Sigmoid colon (tissue), 7 donors: ENCODE results near the gene TOR2A. TPM values are rescaled to one million over a fixed set of nuclear protein-coding genes. Genes with fewer than 3 reads are reported as not detected.

ENCODE experiments used
- DNase-seq: peaks from one replicate; pipeline ENCODE4 v3.0.0-alpha.2; 2019
- H3K27ac ChIP-seq, 4 donors: fragments of 200-600 bp; sonication (generic); one replicate each; pipeline ENCODE4 v1.5.1; 2016 to 2019; ENCODE audit warnings: mild to moderate bottlenecking in 1 of 4
- H3K27me3 ChIP-seq, 3 donors: fragments of 200-600 bp; sonication (generic); one replicate each; pipeline ENCODE4 v1.5.1; 2019; ENCODE audit warnings: mild to moderate bottlenecking in 1 of 3
- H3K36me3 ChIP-seq, 4 donors: fragments of 200-600 bp; sonication (generic); one replicate each; pipeline ENCODE4 v1.5.1; 2016 to 2019
- H3K4me1 ChIP-seq, 4 donors: fragments of 200-600 bp; sonication (generic); one replicate each; pipeline ENCODE4 v1.5.1; 2017 to 2019
- H3K4me3 ChIP-seq, 4 donors: fragments of 200-600 bp; sonication (generic); one replicate each; pipeline ENCODE4 v1.5.1; 2017 to 2019; ENCODE audit warnings: mild to moderate bottlenecking in 2 of 4, moderate library complexity in 1 of 4
- H3K9me3 ChIP-seq, 4 donors: fragments of 200-600 bp in 3 of 4; sonication (generic) in 3 of 4; one replicate each; pipeline versions ENCODE4 v1.5.1 to v1.6.1; 2013 to 2019
- EP300 ChIP-seq, 4 donors: sonication (generic); formaldehyde crosslinking; IDR thresholded peaks; one replicate each; pipeline ENCODE4 v1.6.1; 2017; ENCODE audit warnings: antibody characterized with exemption in 4 of 4
- POLR2A ChIP-seq, 2 donors: fragments of 450-650 bp; IDR thresholded peaks; one replicate each; pipeline ENCODE4 v1.6.1; 2016; ENCODE audit warnings: antibody characterized with exemption in 2 of 2, mild to moderate bottlenecking in 2 of 2, moderate library complexity in 2 of 2
- POLR2AphosphoS5 ChIP-seq, 4 donors: sonication (generic); formaldehyde crosslinking; IDR thresholded peaks; one replicate each; pipeline ENCODE4 v1.6.1; 2017; ENCODE audit warnings: antibody characterized with exemption in 4 of 4
- WGBS, 2 donors: extraction: QIAGEN DNeasy Blood & Tissue Kit; methylation state at CpG; one replicate each; pipeline ENCODE4 v1.1.7; 2013; 5-methylcytosine and 5-hydroxymethylcytosine counted together
- intact Hi-C: fragments of 100-400 bp; cut with DNase I; formaldehyde crosslinking; loops from one replicate; pipeline ENCODE4 v1.15.1; 2023
- polyA plus RNA-seq, 3 donors: library from polyadenylated mRNA; stranded (reverse); fragments of 200-250 nt; gene quantifications; one replicate each; pipeline ENCODE4 v1.2.3, GENCODE V29; 2013
- total RNA-seq, 4 donors: library from RNA; depleted of rRNA; stranded (reverse); fragments of >200 nt; gene quantifications; one replicate each; pipeline ENCODE4 v1.1.0, GENCODE V29; 2016
- TF ChIP-seq, protein P1 (sequence below), 4 experiments: fragments of 450-650 bp in 3 of 4; fragments of 200-600 bp in 1 of 4; IDR thresholded peaks; one replicate each; pipeline ENCODE4 v1.5.1; 2016 to 2019; ENCODE audit warnings: antibody characterized with exemption in 4 of 4, mild to moderate bottlenecking in 3 of 4, moderate library complexity in 2 of 4
- donor health status: healthy with polysubstance abuse.
- donor health status: Bipolar disorder and iron deficiency.
- donor health status: healthy.

The TOR2A gene
- total and polyA plus RNA-seq, 7 donors, result 6.1 to 26.4 (median 10.4) TPM

GRCh38 chr9:127739614-127740330 lies 4.7 kb upstream of the TOR2A start:
- no peak for DNase-seq
- Histone ChIP-seq H3K27me3 (peaks cover 4 to 32% (median 23%) of the 10 kb centered on the region in 3 donors), H3K36me3 (no peaks in the 10 kb centered on the region), H3K27ac (peak overlapping the region; percentile 30 to 74 (median 46)), H3K4me3 (no peak overlapping the region), H3K4me1 (peaks cover 0 to 20% (median 13%) of the 10 kb centered on the region in 4 donors), H3K9me3 (no peaks in the 10 kb centered on the region)
- 73 to 88% methylated on average over 19 of the region's 19 CpGs for WGBS, 2 donors
- intact Hi-C loops, result no loop called here
- TF ChIP-seq POLR2AphosphoS5 (IDR thresholded peaks at IDR 0.05) (no peak), EP300 (IDR thresholded peaks at IDR 0.05) (no peak), POLR2A (IDR thresholded peaks at IDR 0.05) (no peak)
- TF ChIP-seq, protein P1, sequence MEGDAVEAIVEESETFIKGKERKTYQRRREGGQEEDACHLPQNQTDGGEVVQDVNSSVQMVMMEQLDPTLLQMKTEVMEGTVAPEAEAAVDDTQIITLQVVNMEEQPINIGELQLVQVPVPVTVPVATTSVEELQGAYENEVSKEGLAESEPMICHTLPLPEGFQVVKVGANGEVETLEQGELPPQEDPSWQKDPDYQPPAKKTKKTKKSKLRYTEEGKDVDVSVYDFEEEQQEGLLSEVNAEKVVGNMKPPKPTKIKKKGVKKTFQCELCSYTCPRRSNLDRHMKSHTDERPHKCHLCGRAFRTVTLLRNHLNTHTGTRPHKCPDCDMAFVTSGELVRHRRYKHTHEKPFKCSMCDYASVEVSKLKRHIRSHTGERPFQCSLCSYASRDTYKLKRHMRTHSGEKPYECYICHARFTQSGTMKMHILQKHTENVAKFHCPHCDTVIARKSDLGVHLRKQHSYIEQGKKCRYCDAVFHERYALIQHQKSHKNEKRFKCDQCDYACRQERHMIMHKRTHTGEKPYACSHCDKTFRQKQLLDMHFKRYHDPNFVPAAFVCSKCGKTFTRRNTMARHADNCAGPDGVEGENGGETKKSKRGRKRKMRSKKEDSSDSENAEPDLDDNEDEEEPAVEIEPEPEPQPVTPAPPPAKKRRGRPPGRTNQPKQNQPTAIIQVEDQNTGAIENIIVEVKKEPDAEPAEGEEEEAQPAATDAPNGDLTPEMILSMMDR (IDR thresholded peaks at IDR 0.05), result no peak

GRCh38 chr9:127738666-127739065 lies 3.6 kb upstream of the TOR2A start:
- no peak overlapping the region for H3K4me3 ChIP-seq
- H3K9me3 ChIP-seq, result no peaks in the 10 kb centered on the region
- no peak for DNase-seq
- intact Hi-C loops, result no loop called here
- TF ChIP-seq EP300 (IDR thresholded peaks at IDR 0.05), result no peak
- TF ChIP-seq, protein P1 (IDR thresholded peaks at IDR 0.05), result no peak
- no peak for TF ChIP-seq POLR2A (IDR thresholded peaks at IDR 0.05)
- no peak for TF ChIP-seq POLR2AphosphoS5 (IDR thresholded peaks at IDR 0.05)
- no peak overlapping the region for H3K27ac ChIP-seq
- no peaks in the 10 kb centered on the region for H3K36me3 ChIP-seq
- peaks cover 4 to 23% (median 21%) of the 10 kb centered on the region in 3 donors for H3K27me3 ChIP-seq
- H3K4me1 ChIP-seq, result peaks cover 0 to 30% (median 21%) of the 10 kb centered on the region in 4 donors
- WGBS, 2 donors, result 84 to 90% methylated on average over 13 of the region's 13 CpGs

DNA sequence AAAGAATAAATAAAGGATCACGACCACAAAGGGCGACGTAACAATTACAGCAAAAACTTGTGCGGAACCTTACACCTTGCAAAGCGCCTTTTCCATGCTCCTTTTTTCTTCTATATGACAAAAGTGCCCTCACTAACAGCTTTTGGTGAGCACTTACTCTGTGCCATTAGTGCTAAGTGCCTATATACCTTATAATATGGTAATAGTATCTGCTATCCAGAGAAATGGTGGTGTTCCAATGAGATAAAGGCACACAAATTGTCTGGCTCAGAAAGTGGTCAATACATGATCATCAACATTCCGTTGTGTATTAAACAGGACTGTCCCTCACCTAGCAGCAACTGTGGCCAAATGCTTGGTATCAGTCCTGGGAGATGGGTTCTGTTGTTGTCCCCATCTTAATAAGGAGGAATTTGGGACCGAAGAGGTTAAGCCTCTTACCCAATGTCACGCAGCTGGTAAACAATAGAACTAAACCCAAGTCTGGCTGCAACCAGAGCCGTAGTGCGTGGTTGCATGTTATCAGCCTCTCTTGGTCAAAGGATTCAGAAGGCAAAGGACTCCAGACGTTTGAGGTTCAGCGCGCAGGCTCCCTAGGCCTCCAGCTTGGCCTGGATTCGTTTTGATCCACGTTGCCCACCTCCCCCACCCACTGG lies 564 bp upstream of the TOR2A start:
- TF ChIP-seq, protein P1 (IDR thresholded peaks at IDR 0.05), result peak in 1 of 4 experiments; percentile 3
- TF ChIP-seq POLR2A (IDR thresholded peaks at IDR 0.05), result no peak
- TF ChIP-seq POLR2AphosphoS5 (IDR thresholded peaks at IDR 0.05), result no peak
- peak overlapping the region in 1 of 4 donors; percentile 93 for H3K4me3 ChIP-seq
- peak overlapping the region; percentile 91 to 98 (median 98) for H3K27ac ChIP-seq

DNA sequence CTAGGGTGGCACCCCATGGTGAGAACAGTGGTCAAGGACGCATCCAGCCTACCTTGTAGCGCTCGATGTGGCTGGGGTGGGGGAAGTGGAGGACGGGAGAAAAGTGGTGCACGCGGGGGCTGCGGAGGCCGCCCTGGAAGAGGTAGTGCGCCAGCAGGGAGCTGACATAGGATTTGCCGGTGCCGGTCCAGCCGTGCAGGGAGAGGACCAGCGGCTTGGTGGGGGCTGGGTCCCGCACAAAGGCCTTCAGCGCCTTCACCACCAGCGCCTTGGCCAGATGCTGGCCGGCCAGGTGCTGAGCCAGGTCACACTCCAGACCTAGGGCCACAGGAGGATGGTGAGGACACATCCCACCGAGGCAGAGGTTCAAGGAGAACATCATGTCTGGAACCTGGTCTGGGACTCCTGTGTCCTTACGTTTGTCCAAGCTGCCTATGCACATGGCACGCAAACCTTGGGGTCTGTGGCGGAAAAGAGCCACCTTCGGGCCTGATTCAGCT lies 797 bp downstream of the TOR2A start:
- intact Hi-C loops, result loop anchor here (1.0 to 5.0 kb wide), 5 partner anchors 122 to 232 kb away; partner anchors contain the start of genes ST6GALNAC4 and STXBP1
- WGBS, 2 donors, result 54 to 60% methylated on average over 22 of the region's 22 CpGs
- Histone ChIP-seq H3K4me3 (peak overlapping the region; percentile 50 to 93 (median 76)), H3K4me1 (peaks cover 0 to 27% (median 16%) of the 10 kb centered on the region in 4 donors), H3K27ac (peak overlapping the region; percentile 91 to 98 (median 98)), H3K9me3 (no peaks in the 10 kb centered on the region), H3K27me3 (no peaks in the 10 kb centered on the region), H3K36me3 (peaks cover 0 to 17% (median 4%) of the 10 kb centered on the region in 4 donors)
- TF ChIP-seq, protein P1 (IDR thresholded peaks at IDR 0.05), result no peak
- no peak for TF ChIP-seq EP300 (IDR thresholded peaks at IDR 0.05)
- no peak for TF ChIP-seq POLR2A (IDR thresholded peaks at IDR 0.05)
- no peak for TF ChIP-seq POLR2AphosphoS5 (IDR thresholded peaks at IDR 0.05)
- no peak for DNase-seq

More for the DNA sequence above, 564 bp upstream of the TOR2A start:
- DNase-seq, result no peak
- intact Hi-C loops, result loop anchor here (1.0 to 2.0 kb wide), 3 partner anchors 50 to 181 kb away; partner anchors contain the start of gene ST6GALNAC4
- no peaks in the 10 kb centered on the region for H3K9me3 ChIP-seq
- H3K27me3 ChIP-seq, result no peaks in the 10 kb centered on the region
- peaks cover 0 to 27% (median 16%) of the 10 kb centered on the region in 4 donors for H3K4me1 ChIP-seq
- 29 to 41% methylated on average over 15 of the region's 15 CpGs for WGBS, 2 donors
- H3K36me3 ChIP-seq, result peaks cover 0 to 17% (median 4%) of the 10 kb centered on the region in 4 donors
